Common myeloid progenitor, CD34-positive (primary cell): Measurements from ENCODE around the gene GNAO1.

Source experiments
- CTCF ChIA-PET: fragments of 350-600 bp; sonication (Branson Sonifier 250); formaldehyde crosslinking; loops from one replicate; lab custom pipeline; 2021; ENCODE audit warnings: antibody characterized with exemption; lab: Charles Lee
- POLR2A ChIA-PET: fragments of 350-600 bp; sonication (Branson Sonifier 250); formaldehyde crosslinking; loops from one replicate; lab custom pipeline; 2021; ENCODE audit warnings: antibody characterized with exemption; lab: Charles Lee
- DNase-seq, 3 donors: peaks; one replicate each; pipeline versions ENCODE4 v3.0.0 to v3.0.0-alpha.2; 2013
- H3K27ac ChIP-seq, 2 experiments: 1 replicate in 1 of 2; 2 replicates in 1 of 2; pipeline ENCODE4 v1.7.0; 2013; ENCODE audit warnings: inconsistent platforms in 2 of 2, low read length in 2 of 2, mild to moderate bottlenecking in 2 of 2, low read depth in 1 of 2, moderate library complexity in 1 of 2; ENCODE audit not compliant: severe bottlenecking in 2 of 2, insufficient read depth in 1 of 2, poor library complexity in 1 of 2
- H3K27me3 ChIP-seq, 5 experiments: replicated peaks in 2 of 5; 1 replicate in 3 of 5; 2 replicates in 2 of 5; pipeline versions ENCODE4 v1.6.1 to v1.7.0; 2013; ENCODE audit warnings: low read length in 4 of 5, mild to moderate bottlenecking in 2 of 5, moderate library complexity in 2 of 5, inconsistent platforms in 1 of 5; ENCODE audit not compliant: insufficient read depth in 5 of 5, control insufficient read depth in 4 of 5
- H3K36me3 ChIP-seq, 4 experiments: 1 replicate in 2 of 4; 2 replicates in 2 of 4; pipeline versions ENCODE4 v1.6.1 to v1.7.0; 2013; ENCODE audit warnings: low read length in 3 of 4, control low read depth in 1 of 4, mild to moderate bottlenecking in 1 of 4; ENCODE audit not compliant: control insufficient read depth in 4 of 4, insufficient read depth in 4 of 4
- H3K4me1 ChIP-seq, 4 experiments: 1 replicate in 3 of 4; 2 replicates in 1 of 4; pipeline versions ENCODE4 v1.6.1 to v1.7.1; 2013; ENCODE audit warnings: low read length in 3 of 4, mild to moderate bottlenecking in 3 of 4, control low read depth in 1 of 4, inconsistent platforms in 1 of 4, moderate library complexity in 1 of 4; ENCODE audit not compliant: control insufficient read depth in 4 of 4, insufficient read depth in 4 of 4; ENCODE audit errors: control extremely low read depth in 1 of 4
- H3K4me3 ChIP-seq, 7 experiments: 1 replicate in 4 of 7; 2 replicates in 3 of 7; pipeline versions ENCODE4 v1.5.1 to v1.7.0; 2013; ENCODE audit warnings: mild to moderate bottlenecking in 7 of 7, low read length in 6 of 7, moderate library complexity in 6 of 7, inconsistent platforms in 2 of 7, low read depth in 2 of 7, control low read depth in 1 of 7; ENCODE audit not compliant: insufficient read depth in 4 of 7, control insufficient read depth in 1 of 7; ENCODE audit errors: extremely low read depth in 1 of 7
- H3K9me3 ChIP-seq, 5 experiments: 1 replicate in 4 of 5; 2 replicates in 1 of 5; pipeline versions ENCODE4 v1.6.1 to v1.7.1; 2013; ENCODE audit warnings: low read length in 4 of 5, mild to moderate bottlenecking in 2 of 5, inconsistent platforms in 1 of 5, low read depth in 1 of 5, moderate library complexity in 1 of 5; ENCODE audit not compliant: control insufficient read depth in 4 of 5, insufficient read depth in 2 of 5; ENCODE audit errors: control extremely low read depth in 1 of 5
- WGBS: methylation state at CpG from one replicate; pipeline ENCODE4 v1.1.5; 2013; ENCODE audit not compliant: insufficient coverage; 5-methylcytosine and 5-hydroxymethylcytosine counted together

GNAO1 gene

DNA sequence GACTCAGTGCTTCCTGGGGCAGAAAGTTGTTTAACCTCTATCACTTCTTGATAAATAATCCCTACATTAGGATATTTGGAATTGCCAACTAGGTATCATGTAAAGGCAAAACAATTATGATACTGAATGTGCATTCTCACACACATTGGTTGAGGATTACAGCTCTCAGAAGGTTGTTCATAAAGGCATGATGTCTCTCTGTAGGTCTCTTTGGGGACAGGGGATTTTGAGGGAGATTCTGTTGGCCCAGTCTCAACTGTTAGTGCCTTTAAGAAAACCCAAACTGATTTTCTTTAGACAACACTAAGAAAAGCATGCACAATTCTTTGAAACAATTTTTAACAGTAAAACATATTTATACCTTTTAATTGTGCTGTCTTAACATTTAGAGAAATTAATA, 56.5 kb downstream of the GNAO1 start:
- DNase-seq, result no peak
- H3K9me3 ChIP-seq, result no peaks in the 10 kb centered on the region
- no peaks in the 10 kb centered on the region for H3K4me1 ChIP-seq
- POLR2A ChIA-PET, result no interaction called here
- H3K27ac ChIP-seq, result no peak overlapping the region
- CTCF ChIA-PET, result interaction anchor here (1.1 kb wide), 1 partner anchor 24 kb away, joined by 3 read pairs; no protein-coding TSS in a partner anchor
- no peak overlapping the region for H3K4me3 ChIP-seq
- H3K36me3 ChIP-seq, result no peaks in the 10 kb centered on the region
- no peaks in the 10 kb centered on the region for H3K27me3 ChIP-seq

DNA sequence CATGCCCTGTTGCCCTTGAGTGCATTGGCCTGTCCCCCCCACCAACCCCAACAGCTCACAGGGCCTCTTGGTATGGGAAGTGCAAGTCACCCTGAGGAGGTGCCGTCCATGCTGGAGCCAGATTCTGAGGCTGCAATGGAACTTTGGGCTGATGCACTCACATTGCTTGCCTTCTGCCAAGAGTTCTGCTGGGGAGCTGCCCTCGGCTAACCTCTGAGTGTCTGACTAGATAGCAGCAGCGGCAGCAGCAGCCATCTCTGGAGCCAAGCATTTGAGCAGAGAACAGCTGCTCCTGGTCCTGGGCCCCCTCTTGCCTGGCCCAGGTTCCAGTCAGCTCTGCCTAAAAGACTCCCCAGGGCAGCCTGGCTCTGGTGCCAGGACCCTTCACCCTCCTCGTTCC, 61.5 kb downstream of the GNAO1 start:
- WGBS, result 90% methylated on average over 3 of the region's 4 CpGs
- DNase-seq, result no peak
- CTCF ChIA-PET, result interaction anchor here (1.3 to 1.9 kb wide), 2 partner anchors 9 to 66 kb away, joined by 5 to 10 read pairs; no protein-coding TSS in a partner anchor
- no peak overlapping the region for H3K4me3 ChIP-seq
- no peaks in the 10 kb centered on the region for H3K27me3 ChIP-seq
- POLR2A ChIA-PET, result no interaction called here
- H3K9me3 ChIP-seq, result peaks cover 0 to 3% (median 0%) of the 10 kb centered on the region in 5 experiments
- H3K4me1 ChIP-seq, result peaks cover 0 to 2% (median 0%) of the 10 kb centered on the region in 4 experiments
- H3K36me3 ChIP-seq, result no peaks in the 10 kb centered on the region
- no peak overlapping the region for H3K27ac ChIP-seq

DNA sequence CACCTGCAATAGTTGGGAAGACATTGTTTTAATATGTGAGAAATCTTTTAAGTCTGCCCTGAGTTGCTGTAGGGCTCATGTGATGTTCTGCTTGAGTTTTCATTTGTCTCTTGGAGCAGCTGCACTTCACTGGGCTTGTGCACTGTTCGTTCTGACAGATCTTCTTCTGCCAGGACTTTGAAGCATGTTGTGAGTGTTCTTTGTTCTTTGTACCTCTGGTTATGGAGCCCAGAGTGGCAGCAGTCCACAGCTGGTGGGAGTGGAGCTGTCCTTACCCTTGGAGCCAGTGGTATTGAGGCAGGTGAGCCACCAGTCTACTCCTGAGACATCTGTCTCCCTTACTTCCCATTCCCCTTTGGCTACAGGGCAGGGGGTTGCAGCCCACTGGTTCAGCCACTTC, 64.6 kb downstream of the GNAO1 start:
- peaks cover 0 to 2% (median 0%) of the 10 kb centered on the region in 4 experiments for H3K4me1 ChIP-seq
- POLR2A ChIA-PET, result no interaction called here
- 100% methylated on average over 1 of the region's 1 CpG for WGBS
- CTCF ChIA-PET, result no interaction called here
- no peak overlapping the region for H3K4me3 ChIP-seq
- peaks cover 0 to 3% (median 0%) of the 10 kb centered on the region in 5 experiments for H3K9me3 ChIP-seq
- H3K36me3 ChIP-seq, result no peaks in the 10 kb centered on the region
- DNase-seq, result no peak
- no peaks in the 10 kb centered on the region for H3K27me3 ChIP-seq
- no peak overlapping the region for H3K27ac ChIP-seq

DNA sequence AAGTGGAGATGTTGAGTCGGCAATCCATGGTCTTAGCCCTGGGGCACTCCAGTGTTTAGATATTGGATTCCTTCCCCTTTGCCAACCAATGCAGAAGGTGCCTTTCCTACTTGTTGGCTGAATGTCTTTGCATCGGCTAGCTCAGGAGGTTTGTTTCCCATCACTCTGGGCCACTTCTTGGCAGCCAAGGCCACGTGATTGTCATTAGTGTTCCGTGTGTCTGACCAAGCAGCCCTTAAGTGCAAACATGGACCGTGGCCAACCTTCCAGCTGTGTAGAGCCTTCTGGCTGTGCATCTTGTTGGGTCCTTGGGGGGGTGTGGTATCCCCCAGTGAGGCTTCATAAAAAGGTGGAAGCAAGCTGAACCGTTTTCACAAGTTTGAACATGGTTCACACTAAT, 66.0 kb downstream of the GNAO1 start:
- 95% methylated on average over 6 of the region's 6 CpGs for WGBS
- peaks cover 0 to 11% (median 10%) of the 10 kb centered on the region in 4 experiments for H3K4me1 ChIP-seq

DNA sequence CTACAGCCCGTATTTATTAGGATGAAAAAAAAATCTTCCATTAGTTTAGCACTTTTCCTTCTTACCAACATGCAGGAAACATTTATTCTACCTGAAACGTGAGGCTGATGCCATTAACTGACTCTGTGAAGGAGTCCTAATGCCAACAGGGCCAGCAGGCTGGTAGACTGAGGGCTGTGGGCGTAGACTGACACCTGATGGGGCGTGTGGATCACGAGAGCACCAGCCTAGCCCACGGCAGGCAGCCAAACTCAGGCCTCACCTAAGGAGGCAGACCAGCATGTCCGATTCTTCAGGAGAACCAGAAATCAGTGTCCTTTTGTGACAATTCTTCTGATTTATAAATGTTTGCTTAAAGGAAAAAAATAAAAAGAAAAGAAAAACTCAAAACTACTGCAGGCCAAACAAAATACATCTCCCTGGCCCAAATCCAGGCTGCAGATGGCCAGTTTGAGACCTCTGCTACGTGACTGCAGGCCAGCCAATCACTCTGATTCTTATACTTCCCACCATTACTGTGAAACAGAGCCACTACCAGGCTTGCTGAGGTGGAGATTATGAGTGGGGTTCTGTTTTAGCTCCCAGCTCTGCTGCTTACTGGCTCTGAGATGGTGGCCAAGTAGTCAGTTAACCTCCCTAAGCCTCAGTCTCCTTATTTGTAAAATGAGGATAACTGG, 66.5 kb downstream of the GNAO1 start:
- WGBS, result 99% methylated on average over 6 of the region's 8 CpGs
- peaks cover 0 to 3% (median 0%) of the 10 kb centered on the region in 5 experiments for H3K9me3 ChIP-seq
- H3K4me3 ChIP-seq, result no peak overlapping the region
- peaks cover 2 to 17% (median 16%) of the 10 kb centered on the region in 4 experiments for H3K4me1 ChIP-seq
- ChIA-PET CTCF (no interaction called here), POLR2A (interaction anchor here (0.6 kb wide), 1 partner anchor 49 kb away, joined by 3 read pairs; no protein-coding TSS in a partner anchor)
- H3K27ac ChIP-seq, result no peak overlapping the region
- DNase-seq, result no peak
- H3K36me3 ChIP-seq, result no peaks in the 10 kb centered on the region
- H3K27me3 ChIP-seq, result no peaks in the 10 kb centered on the region

More for the DNA sequence above, 66.0 kb downstream of the GNAO1 start:
- Histone ChIP-seq H3K4me3 (no peak overlapping the region), H3K27me3 (no peaks in the 10 kb centered on the region), H3K36me3 (no peaks in the 10 kb centered on the region), H3K27ac (no peak overlapping the region), H3K9me3 (peaks cover 0 to 3% (median 0%) of the 10 kb centered on the region in 5 experiments)
- ChIA-PET CTCF (no interaction called here), POLR2A (no interaction called here)
- no peak for DNase-seq

DNA sequence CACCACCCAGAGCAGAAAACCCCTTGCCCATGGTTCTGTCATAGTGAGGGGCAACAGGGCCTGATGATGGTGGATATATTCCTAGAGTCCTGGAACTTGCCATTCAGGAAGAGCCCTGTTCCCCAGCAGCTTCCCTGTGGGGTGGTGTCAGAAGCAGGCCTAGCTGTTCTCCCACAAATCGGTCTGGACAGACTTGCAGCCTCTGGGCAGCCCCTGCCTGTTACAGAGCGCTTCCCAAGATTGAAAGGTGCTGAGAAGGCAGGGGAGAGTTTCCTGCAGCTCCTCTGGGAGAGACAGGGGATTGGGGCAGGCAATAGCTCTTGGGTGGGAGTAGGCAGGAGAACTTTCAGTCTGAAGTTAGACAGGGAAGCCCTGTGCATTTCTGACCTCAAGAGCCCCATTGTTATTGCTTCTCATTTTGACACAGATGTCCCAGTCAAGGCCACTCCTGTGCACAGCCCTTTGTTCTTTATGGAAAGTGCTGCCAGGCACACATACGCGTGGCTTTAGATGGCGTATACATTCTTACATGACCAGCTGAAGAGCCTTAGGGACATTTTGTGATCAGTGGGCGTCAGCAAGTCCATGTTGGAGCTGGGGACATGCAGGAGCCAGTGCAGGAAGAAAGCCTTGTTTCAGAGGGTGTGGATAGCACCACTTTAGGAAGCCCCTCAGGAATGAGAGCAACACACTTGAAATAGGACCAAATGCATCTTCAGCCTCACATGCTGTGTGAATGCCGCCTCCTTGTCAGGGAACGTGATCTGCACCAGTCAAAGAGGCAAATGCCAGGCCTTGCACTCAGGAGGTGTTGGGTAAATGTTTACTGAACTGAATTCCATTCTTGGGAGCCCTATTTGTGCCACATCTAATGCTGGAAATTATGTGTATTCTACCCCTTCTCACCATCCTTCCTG, 67.5 kb downstream of the GNAO1 start:
- H3K4me3 ChIP-seq, result no peak overlapping the region
- H3K27ac ChIP-seq, result no peak overlapping the region
- DNase-seq, result no peak
- no peaks in the 10 kb centered on the region for H3K36me3 ChIP-seq
- H3K9me3 ChIP-seq, result peaks cover 0 to 3% (median 0%) of the 10 kb centered on the region in 5 experiments
- ChIA-PET CTCF (interaction anchor here (0.7 to 2.0 kb wide), 4 partner anchors 9 to 59 kb away, joined by 3 to 7 read pairs (median 4); no protein-coding TSS in a partner anchor), POLR2A (no interaction called here)
- WGBS, result 98% methylated on average over 8 of the region's 8 CpGs
- H3K27me3 ChIP-seq, result no peaks in the 10 kb centered on the region
- peaks cover 3 to 25% (median 21%) of the 10 kb centered on the region in 4 experiments for H3K4me1 ChIP-seq
